Activated T-cell treated with anti-CD3 and anti-CD28 coated beads, Interleukin-2, amount 50 U/mL, for 4 hours (primary cell): ENCODE data around the gene KIR2DL4. TPM values are rescaled to one million over a fixed set of nuclear protein-coding genes. Genes with fewer than 3 reads are reported as not detected.
"Not testable (repeated sequence)": the region's sequence is repeated elsewhere in the genome, so short reads cannot be mapped to it uniquely, and the experiment has no call there.

Source experiments
- ATAC-seq, 2 donors: fragments of 200-7000 bp; cut with Tn5 transposase; one replicate each; pipeline ENCODE4 v1.10.0; 2021
- DNase-seq: peaks from one replicate; pipeline ENCODE4 v3.0.0-alpha.2; 2020
- H3K27me3 Mint-ChIP-seq: one replicate; pipeline ENCODE4 v1.8.0; 2021; ENCODE audit warnings: low read depth, mixed read lengths
- H3K36me3 Mint-ChIP-seq: one replicate; pipeline ENCODE4 v1.8.0; 2022; ENCODE audit warnings: mixed read lengths; ENCODE audit not compliant: insufficient read depth
- H3K4me1 Mint-ChIP-seq: one replicate; pipeline ENCODE4 v1.8.0; 2021; ENCODE audit warnings: low read depth, mixed read lengths
- H3K4me3 Mint-ChIP-seq: one replicate; pipeline ENCODE4 v1.8.0; 2021; ENCODE audit warnings: mild to moderate bottlenecking, moderate library complexity, mixed read lengths
- H3K9me3 Mint-ChIP-seq: one replicate; pipeline ENCODE4 v1.8.0; 2021; ENCODE audit warnings: mixed read lengths
- total RNA-seq, 3 donors: library from RNA; stranded (reverse); gene quantifications; one replicate each; pipeline ENCODE4 v1.2.1, GENCODE V29; 2021

KIR2DL4 gene
- total RNA-seq, 3 donors from 2014 or later, result not detected

DNA sequence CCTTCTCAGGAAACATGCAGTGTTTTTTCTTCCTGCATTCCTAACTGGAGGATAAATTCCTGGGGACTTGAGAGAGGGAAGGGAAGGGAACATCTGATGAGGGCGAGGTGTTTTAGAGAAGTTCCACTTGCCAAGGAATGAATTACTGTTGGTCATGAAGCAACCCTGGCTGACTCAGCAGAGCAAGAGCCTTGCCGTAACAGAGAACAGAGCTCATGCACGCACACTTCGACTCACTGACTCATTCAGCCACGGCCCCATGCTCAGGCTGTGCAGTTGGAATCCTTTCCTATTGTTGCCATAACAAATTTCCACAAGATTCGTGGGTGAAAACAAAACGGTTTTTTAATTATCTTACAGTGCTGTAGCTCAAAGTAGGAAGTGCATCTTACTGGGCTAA, 21.9 kb downstream of the KIR2DL4 start:
- not testable (repeated sequence) for H3K27me3 Mint-ChIP-seq, H3K36me3 Mint-ChIP-seq, H3K4me3 Mint-ChIP-seq, DNase-seq, H3K4me1 Mint-ChIP-seq, H3K9me3 Mint-ChIP-seq, ATAC-seq

- not testable (repeated sequence) for H3K4me3 Mint-ChIP-seq, ATAC-seq, H3K4me1 Mint-ChIP-seq, H3K27me3 Mint-ChIP-seq, H3K36me3 Mint-ChIP-seq, H3K9me3 Mint-ChIP-seq, DNase-seq
These were observed 24.7 kb downstream of the KIR2DL4 start for GRCh38 chr19:54828064-54828463.

DNA sequence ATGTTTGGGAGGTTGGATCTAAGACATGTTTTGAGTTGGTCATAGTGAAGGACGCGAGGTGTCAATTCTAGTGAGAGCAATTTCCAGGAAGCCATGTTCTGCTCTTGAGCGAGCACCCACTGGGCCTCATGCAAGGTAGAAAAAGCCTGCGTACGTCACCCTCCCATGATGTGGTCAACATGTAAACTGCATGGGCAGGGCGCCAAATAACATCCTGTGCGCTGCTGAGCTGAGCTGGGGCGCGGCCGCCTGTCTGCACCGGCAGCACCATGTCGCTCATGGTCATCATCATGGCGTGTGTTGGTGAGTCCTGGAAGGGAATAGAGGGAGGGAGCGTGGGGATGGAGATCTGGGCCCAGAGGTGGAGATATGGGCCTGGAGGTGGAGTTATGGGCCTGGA, 29.1 kb downstream of the KIR2DL4 start, which contains the start of gene KIR2DS4:
Gene KIR2DS4 (plus strand): TSS at position 181 of the 400 bp plus-strand sequence.
- not testable (repeated sequence) for H3K9me3 Mint-ChIP-seq, H3K27me3 Mint-ChIP-seq, H3K36me3 Mint-ChIP-seq, ATAC-seq, DNase-seq, H3K4me3 Mint-ChIP-seq, H3K4me1 Mint-ChIP-seq

GRCh38 chr19:54835126-54835525, 31.7 kb downstream of the KIR2DL4 start:
- not testable (repeated sequence) for H3K4me3 Mint-ChIP-seq, DNase-seq, H3K9me3 Mint-ChIP-seq, ATAC-seq, H3K4me1 Mint-ChIP-seq, H3K27me3 Mint-ChIP-seq, H3K36me3 Mint-ChIP-seq

GRCh38 chr19:54837522-54837921, 34.1 kb downstream of the KIR2DL4 start:
- ATAC-seq, H3K27me3 Mint-ChIP-seq, H3K4me1 Mint-ChIP-seq, H3K4me3 Mint-ChIP-seq, DNase-seq, H3K36me3 Mint-ChIP-seq, H3K9me3 Mint-ChIP-seq: not testable (repeated sequence)

- not testable (repeated sequence) for H3K4me1 Mint-ChIP-seq, DNase-seq
These were observed 39.8 kb downstream of the KIR2DL4 start for GRCh38 chr19:54843171-54843570.

GRCh38 chr19:54850061-54850640, 46.7 kb downstream of the KIR2DL4 start, which contains the start of gene KIR3DL2:
Gene KIR3DL2 (plus strand): TSS chr19:54850443. CDS start chr19:54850476, 33 bp downstream.
- Mint-ChIP-seq H3K4me3 (peak within 1 kb of the TSS; percentile 42), H3K27me3 (peaks cover 15% of the 10 kb centered on the region)
- H3K36me3 Mint-ChIP-seq, H3K4me1 Mint-ChIP-seq, DNase-seq, H3K9me3 Mint-ChIP-seq, ATAC-seq: not testable (repeated sequence)

More at GRCh38 chr19:54843171-54843570, 39.8 kb downstream of the KIR2DL4 start:
- not testable (repeated sequence) for H3K9me3 Mint-ChIP-seq, H3K4me3 Mint-ChIP-seq, ATAC-seq, H3K36me3 Mint-ChIP-seq
- peaks cover 14% of the 10 kb centered on the region for H3K27me3 Mint-ChIP-seq

- peaks cover 5% of the 10 kb centered on the region for H3K9me3 Mint-ChIP-seq
- ATAC-seq (no peak), DNase-seq (no peak)
- H3K36me3 Mint-ChIP-seq, result no peaks in the 10 kb centered on the region
- no peaks in the 10 kb centered on the region for H3K4me1 Mint-ChIP-seq
- H3K4me3 Mint-ChIP-seq, result no peak overlapping the region
- H3K27me3 Mint-ChIP-seq, result peaks cover 11% of the 10 kb centered on the region
These were observed 47.5 kb downstream of the KIR2DL4 start for GRCh38 chr19:54850930-54851329.

GRCh38 chr19:54851353-54851752, 47.9 kb downstream of the KIR2DL4 start:
- Mint-ChIP-seq H3K9me3 (peaks cover 3% of the 10 kb centered on the region), H3K4me3 (no peak overlapping the region), H3K4me1 (no peaks in the 10 kb centered on the region), H3K27me3 (peaks cover 9% of the 10 kb centered on the region), H3K36me3 (no peaks in the 10 kb centered on the region)
- no peak for DNase-seq
- ATAC-seq, result no peak

DNA sequence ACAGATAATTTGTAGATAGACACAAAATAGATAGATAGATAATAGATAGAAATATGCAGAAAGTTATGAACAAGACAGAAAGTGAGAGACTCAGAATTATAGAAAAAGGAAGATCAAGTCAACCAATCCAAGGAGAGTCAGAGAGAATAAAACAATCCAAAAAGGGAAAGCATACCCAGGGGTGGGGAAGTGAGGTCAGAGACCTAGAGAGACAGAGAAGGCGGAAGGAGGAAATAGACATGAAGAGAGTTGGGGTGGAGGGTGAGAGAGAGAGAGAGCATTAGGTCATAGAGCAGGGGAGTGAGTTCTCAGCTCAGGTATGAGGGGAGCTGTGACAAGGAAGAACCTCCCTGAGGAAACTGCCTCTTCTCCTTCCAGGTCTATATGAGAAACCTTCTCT, 51.8 kb downstream of the KIR2DL4 start:
- peaks cover 13% of the 10 kb centered on the region for H3K27me3 Mint-ChIP-seq
- not testable (repeated sequence) for H3K9me3 Mint-ChIP-seq, ATAC-seq, H3K4me3 Mint-ChIP-seq, DNase-seq, H3K4me1 Mint-ChIP-seq, H3K36me3 Mint-ChIP-seq

- not testable (repeated sequence) for H3K4me3 Mint-ChIP-seq, H3K4me1 Mint-ChIP-seq, ATAC-seq, DNase-seq, H3K36me3 Mint-ChIP-seq, H3K27me3 Mint-ChIP-seq, H3K9me3 Mint-ChIP-seq
These were observed 55.1 kb downstream of the KIR2DL4 start for GRCh38 chr19:54858476-54858875.

GRCh38 chr19:54859421-54859820, 56.0 kb downstream of the KIR2DL4 start:
- H3K27me3 Mint-ChIP-seq, ATAC-seq, H3K4me3 Mint-ChIP-seq, H3K4me1 Mint-ChIP-seq, H3K9me3 Mint-ChIP-seq, DNase-seq, H3K36me3 Mint-ChIP-seq: not testable (repeated sequence)

- not testable (repeated sequence) for DNase-seq, H3K4me1 Mint-ChIP-seq, H3K36me3 Mint-ChIP-seq, H3K9me3 Mint-ChIP-seq, H3K4me3 Mint-ChIP-seq, ATAC-seq
- peaks cover 18% of the 10 kb centered on the region for H3K27me3 Mint-ChIP-seq
These were observed 60.0 kb downstream of the KIR2DL4 start for GRCh38 chr19:54863459-54863858.
